HepG2 (cell line): ENCODE results near the gene FAM32A. TPM values are rescaled to one million over a fixed set of nuclear protein-coding genes. Genes with fewer than 3 reads are reported as not detected.

Experiments used
- ADNP ChIP-seq: sonication (generic); formaldehyde crosslinking; IDR thresholded peaks from 2 replicates; pipeline ENCODE4 v1.4.0; 2020; ENCODE audit warnings: missing genetic modification reagents
- CBX1 ChIP-seq: IDR thresholded peaks from one replicate; pipeline ENCODE4 v1.6.1; 2016; ENCODE audit warnings: antibody characterized with exemption, low read depth
- CHD4 ChIP-seq: fragments of 200-600 bp; sonication (generic); IDR thresholded peaks from 2 replicates; pipeline ENCODE4 v1.7.0; 2017; ENCODE audit warnings: mild to moderate bottlenecking, low read length, borderline replicate concordance
- HMGA1 ChIP-seq: sonication (generic); formaldehyde crosslinking; conservative IDR thresholded peaks from 2 replicates; pipeline ENCODE4 v1.4.0; 2020; ENCODE audit warnings: missing genetic modification reagents
- KDM5A ChIP-seq: fragments of 200-600 bp; sonication (generic); IDR thresholded peaks from 2 replicates; pipeline ENCODE4 v1.7.0; 2018; ENCODE audit warnings: antibody characterized with exemption, mild to moderate bottlenecking, low read length, borderline replicate concordance
- MBNL3 ChIP-seq: fragments of 250-450 bp; sonication (Bioruptor Pico); conservative IDR thresholded peaks from 2 replicates; pipeline ENCODE4 v1.8.0; 2022; ENCODE audit warnings: mild to moderate bottlenecking, inconsistent platforms
- PITX1 ChIP-seq: sonication (generic); formaldehyde crosslinking; IDR thresholded peaks from 2 replicates; pipeline ENCODE4 v1.5.1; 2020; ENCODE audit warnings: mild to moderate bottlenecking, missing genetic modification reagents
- RAD51 ChIP-seq: fragments of 450-650 bp; IDR thresholded peaks from 2 replicates; pipeline ENCODE4 v1.6.1; 2016; ENCODE audit warnings: borderline replicate concordance
- RBFOX2 ChIP-seq: fragments of 200-400 bp; formaldehyde crosslinking; IDR thresholded peaks from 2 replicates; pipeline ENCODE4 v1.6.1; 2017; ENCODE audit warnings: low read depth, mild to moderate bottlenecking, low read length
- RELA ChIP-seq: sonication (generic); formaldehyde crosslinking; IDR thresholded peaks from 2 replicates; pipeline ENCODE4 v1.4.0; 2020; ENCODE audit warnings: missing genetic modification reagents
- SNAI1 ChIP-seq: sonication (generic); formaldehyde crosslinking; IDR thresholded peaks from 2 replicates; pipeline ENCODE4 v1.5.0; 2020; ENCODE audit warnings: mild to moderate bottlenecking, missing genetic modification reagents, borderline replicate concordance
- SOX6 ChIP-seq, 2 experiments: fragments of 450-650 bp in 1 of 2; sonication (generic) in 1 of 2; formaldehyde crosslinking in 1 of 2; IDR thresholded peaks; 2 replicates each; pipeline versions ENCODE4 v1.4.0 to v1.6.1; 2017 to 2020; ENCODE audit warnings: antibody characterized with exemption in 1 of 2, mild to moderate bottlenecking in 1 of 2, missing genetic modification reagents in 1 of 2
- SP2 ChIP-seq: sonication (generic); formaldehyde crosslinking; IDR thresholded peaks from 2 replicates; pipeline ENCODE4 v1.5.1; 2020; ENCODE audit warnings: mild to moderate bottlenecking, missing genetic modification reagents
- SSRP1 ChIP-seq: IDR thresholded peaks from 2 replicates; pipeline ENCODE4 v1.6.1; 2016; ENCODE audit warnings: control low read depth
- TBL1XR1 ChIP-seq: fragments of 150-350 bp; IDR thresholded peaks from 2 replicates; pipeline ENCODE4 v1.6.1; 2014; ENCODE audit warnings: borderline replicate concordance, low read length; ENCODE audit not compliant: partially characterized antibody
- ZC3H13 ChIP-seq: sonication (generic); formaldehyde crosslinking; IDR thresholded peaks from 2 replicates; pipeline ENCODE4 v1.8.1; 2023; ENCODE audit warnings: mild to moderate bottlenecking, missing genetic modification reagents, moderate library complexity
- ZC3H4 ChIP-seq: sonication (generic); formaldehyde crosslinking; IDR thresholded peaks from 2 replicates; pipeline ENCODE4 v1.4.0; 2020; ENCODE audit warnings: missing genetic modification reagents, borderline replicate concordance
- ZFP82 ChIP-seq: sonication (generic); formaldehyde crosslinking; IDR thresholded peaks from 2 replicates; pipeline ENCODE4 v1.5.1; 2020; ENCODE audit warnings: mild to moderate bottlenecking, missing genetic modification reagents, borderline replicate concordance
- ZFX ChIP-seq: sonication (generic); formaldehyde crosslinking; IDR thresholded peaks from 2 replicates; pipeline ENCODE4 v1.4.0; 2020; ENCODE audit warnings: mild to moderate bottlenecking, low read depth, missing genetic modification reagents, moderate library complexity
- ZNF12 ChIP-seq: sonication (generic); formaldehyde crosslinking; IDR thresholded peaks from 2 replicates; pipeline ENCODE4 v1.5.0; 2020; ENCODE audit warnings: missing genetic modification reagents
- ZNF343 ChIP-seq: sonication (generic); formaldehyde crosslinking; IDR thresholded peaks from 2 replicates; pipeline ENCODE4 v1.4.0; 2020; ENCODE audit warnings: mild to moderate bottlenecking, missing genetic modification reagents
- ZNF484 ChIP-seq: sonication (generic); formaldehyde crosslinking; IDR thresholded peaks from 2 replicates; pipeline ENCODE4 v1.5.1; 2020; ENCODE audit warnings: mild to moderate bottlenecking, low read depth, missing genetic modification reagents, borderline replicate concordance
- ZNF503 ChIP-seq: sonication (generic); formaldehyde crosslinking; IDR thresholded peaks from 2 replicates; pipeline ENCODE4 v1.4.0; 2020; ENCODE audit warnings: missing genetic modification reagents
- ZNF567 ChIP-seq: sonication (generic); formaldehyde crosslinking; IDR thresholded peaks from 2 replicates; pipeline ENCODE4 v1.8.1; 2023; ENCODE audit warnings: mild to moderate bottlenecking, missing genetic modification reagents, borderline replicate concordance
- ZNF607 ChIP-seq: sonication (generic); formaldehyde crosslinking; IDR thresholded peaks from 2 replicates; pipeline ENCODE4 v1.5.1; 2020; ENCODE audit warnings: missing genetic modification reagents, mild to moderate bottlenecking, borderline replicate concordance
- ZNF652 ChIP-seq: IDR thresholded peaks from 2 replicates; pipeline ENCODE4 v1.6.1; 2016; ENCODE audit warnings: low read depth, borderline replicate concordance
- ZZZ3 ChIP-seq: sonication (generic); formaldehyde crosslinking; IDR thresholded peaks from 2 replicates; pipeline ENCODE4 v1.4.0; 2020; ENCODE audit warnings: missing genetic modification reagents, mild to moderate bottlenecking, borderline replicate concordance
- polyA plus RNA-seq, 8 experiments: library from polyadenylated mRNA; depleted of rRNA in 3 of 8; stranded (reverse) in 7 of 8; unstranded in 1 of 8; fragments of >200 nt; fragmentation: Illumina TruSeq in 4 of 8; extraction: Trizol in 4 of 8; gene quantifications; 2 replicates each; pipeline versions ENCODE4 v1.2.1 to v1.2.3, GENCODE V29; 2011 to 2016; ENCODE audit warnings: low read depth in 4 of 8, missing spikeins in 1 of 8, mixed read lengths in 1 of 8; ENCODE audit not compliant: insufficient read depth in 1 of 8
- total RNA-seq, 5 experiments: library from RNA; depleted of rRNA; stranded (reverse); fragments of >200 nt; fragmentation: Illumina TruSeq; extraction: Trizol; gene quantifications; 2 replicates each; pipeline ENCODE4 v1.2.3, GENCODE V29; 2016; ENCODE audit warnings: low read depth in 1 of 5
- TF ChIP-seq, protein P1 (sequence below): sonication (generic); formaldehyde crosslinking; conservative IDR thresholded peaks from 2 replicates; pipeline ENCODE4 v1.4.0; 2020; ENCODE audit warnings: missing genetic modification reagents

The FAM32A gene
- total and polyA plus RNA-seq, 2 of the 13 experiments (the other 11 are each of a cell fraction or from before 2014, with no cell fraction given), result 85.8 to 86.2 TPM

- no peak for TF ChIP-seq ZNF343 (CRISPR knock-in tag)
- TF ChIP-seq, protein P1, sequence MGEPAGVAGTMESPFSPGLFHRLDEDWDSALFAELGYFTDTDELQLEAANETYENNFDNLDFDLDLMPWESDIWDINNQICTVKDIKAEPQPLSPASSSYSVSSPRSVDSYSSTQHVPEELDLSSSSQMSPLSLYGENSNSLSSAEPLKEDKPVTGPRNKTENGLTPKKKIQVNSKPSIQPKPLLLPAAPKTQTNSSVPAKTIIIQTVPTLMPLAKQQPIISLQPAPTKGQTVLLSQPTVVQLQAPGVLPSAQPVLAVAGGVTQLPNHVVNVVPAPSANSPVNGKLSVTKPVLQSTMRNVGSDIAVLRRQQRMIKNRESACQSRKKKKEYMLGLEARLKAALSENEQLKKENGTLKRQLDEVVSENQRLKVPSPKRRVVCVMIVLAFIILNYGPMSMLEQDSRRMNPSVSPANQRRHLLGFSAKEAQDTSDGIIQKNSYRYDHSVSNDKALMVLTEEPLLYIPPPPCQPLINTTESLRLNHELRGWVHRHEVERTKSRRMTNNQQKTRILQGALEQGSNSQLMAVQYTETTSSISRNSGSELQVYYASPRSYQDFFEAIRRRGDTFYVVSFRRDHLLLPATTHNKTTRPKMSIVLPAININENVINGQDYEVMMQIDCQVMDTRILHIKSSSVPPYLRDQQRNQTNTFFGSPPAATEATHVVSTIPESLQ, result 0 out of 2 replicates have a peak, but pooled peaks have one; percentile 56
- TF ChIP-seq SSRP1, result no peak
- no peak for TF ChIP-seq ZNF12 (CRISPR knock-in tag)
- no peak for TF ChIP-seq ZNF484 (CRISPR knock-in tag)
- peak; percentile 93 for TF ChIP-seq ZFX (CRISPR knock-in tag)
- no peak for TF ChIP-seq ZNF567 (CRISPR knock-in tag)
- no peak for TF ChIP-seq ZC3H13 (CRISPR knock-in tag)
- TF ChIP-seq KDM5A, result peak; percentile 79; the same call in 1 of the 2 replicates
- TF ChIP-seq RBFOX2, result peak; percentile 91
- no peak for TF ChIP-seq ADNP (CRISPR knock-in tag)
- peak; percentile 44; the same call in 1 of the 2 replicates for TF ChIP-seq PITX1 (CRISPR knock-in tag)
- TF ChIP-seq ZNF503 (CRISPR knock-in tag), result peak; percentile 65
- no peak; the same call in 1 of the 2 replicates for TF ChIP-seq ZZZ3
- TF ChIP-seq SNAI1 (CRISPR knock-in tag), result no peak
- no peak for TF ChIP-seq ZNF607 (CRISPR knock-in tag)
- TF ChIP-seq CBX1, result no peak
- no peak for TF ChIP-seq MBNL3
- TF ChIP-seq ZFP82 (CRISPR knock-in tag), result peak; percentile 52; the same call in 1 of the 2 replicates
- TF ChIP-seq CHD4, result no peak
- TF ChIP-seq SP2 (CRISPR knock-in tag), result peak; percentile 65
- TF ChIP-seq TBL1XR1, result peak; percentile 20
- TF ChIP-seq HMGA1 (CRISPR knock-in tag), result no peak
- no peak for TF ChIP-seq SOX6 (IDR thresholded peaks at IDR 0.05)
- peak; percentile 60; the same call in 1 of the 2 replicates for TF ChIP-seq SOX6 (CRISPR knock-in tag; IDR thresholded peaks at IDR 0.05)
- no peak for TF ChIP-seq ZC3H4 (CRISPR knock-in tag)
- TF ChIP-seq RAD51, result no peak
- TF ChIP-seq RELA (CRISPR knock-in tag), result 0 out of 2 replicates have a peak, but pooled peaks have one; percentile 35
- TF ChIP-seq ZNF652, result no peak
These were observed 12.6 kb downstream of the FAM32A start, which contains the start of gene AP1M1 (continued) for GRCh38 chr19:16197622-16198369.
